HL-60 (cell line): Measurements from ENCODE around the gene MAB21L4.

Source experiments
- DNase-seq, 2 experiments: peaks; one replicate each; pipeline ENCODE4 v3.0.0-alpha.2; 2010 to 2020; ENCODE audit warnings: low read depth in 1 of 2, low spot score in 1 of 2
- H3K27ac ChIP-seq: fragments of 250-450 bp; sonication (Bioruptor Pico); replicated peaks from 2 replicates; pipeline ENCODE4 v1.5.1; 2020; ENCODE audit warnings: mild to moderate bottlenecking, moderate library complexity
- H3K27me3 ChIP-seq: fragments of 250-450 bp; sonication (Bioruptor Pico); 2 replicates; pipeline ENCODE4 v1.5.1; 2021; ENCODE audit warnings: mild to moderate bottlenecking, moderate library complexity; ENCODE audit not compliant: insufficient read depth, poor library complexity, severe bottlenecking
- H3K4me3 ChIP-seq: replicated peaks from 2 replicates; pipeline ENCODE4 v1.5.1; 2011; ENCODE audit warnings: mild to moderate bottlenecking, control low read depth, low read length; ENCODE audit not compliant: insufficient read depth
- CTCF ChIP-seq: IDR thresholded peaks from one replicate; pipeline ENCODE4 v1.5.1; 2011; ENCODE audit warnings: low read length, control low read depth, inconsistent platforms; ENCODE audit not compliant: insufficient read depth
- GABPA ChIP-seq: IDR thresholded peaks from 2 replicates; pipeline ENCODE4 v1.6.1; 2012; ENCODE audit warnings: low read depth
- POLR2AphosphoS5 ChIP-seq: IDR thresholded peaks from 2 replicates; pipeline ENCODE4 v1.6.1; 2012; ENCODE audit warnings: low read depth
- REST ChIP-seq: IDR thresholded peaks from 2 replicates; pipeline ENCODE4 v1.6.1; 2012; ENCODE audit warnings: low read depth; ENCODE audit not compliant: insufficient replicate concordance
- SPI1 ChIP-seq: IDR thresholded peaks from 2 replicates; pipeline ENCODE4 v1.6.1; 2012; ENCODE audit warnings: low read depth, mild to moderate bottlenecking, borderline replicate concordance

The MAB21L4 gene

GRCh38 chr2:240873805-240874714 is 21.9 kb downstream of the MAB21L4 start:
- Histone ChIP-seq H3K4me3 (no peak overlapping the region), H3K27me3 (no peaks in the 10 kb centered on the region), H3K27ac (no peak overlapping the region)
- DNase-seq = no peak
- TF ChIP-seq POLR2AphosphoS5 = no peak
- TF ChIP-seq CTCF = no peak
- no peak for TF ChIP-seq REST
- no peak for TF ChIP-seq GABPA
- no peak for TF ChIP-seq SPI1

GRCh38 chr2:240873098-240873788 is 22.7 kb downstream of the MAB21L4 start:
- H3K4me3 ChIP-seq = no peak overlapping the region
- no peak overlapping the region for H3K27ac ChIP-seq
- TF ChIP-seq CTCF (no peak), REST (no peak), POLR2AphosphoS5 (no peak), GABPA (no peak), SPI1 (no peak)
- H3K27me3 ChIP-seq = no peaks in the 10 kb centered on the region
- no peak for DNase-seq

- H3K27me3 ChIP-seq = no peaks in the 10 kb centered on the region
- H3K27ac ChIP-seq = no peak overlapping the region
- DNase-seq = no peak
- TF ChIP-seq SPI1 (no peak), GABPA (no peak), REST (no peak), POLR2AphosphoS5 (no peak), CTCF (no peak)
- H3K4me3 ChIP-seq = no peak overlapping the region
Observed at GRCh38 chr2:240872317-240873097, 23.4 kb downstream of the MAB21L4 start.
